T-helper 1 cell (primary cell): ENCODE data around the gene SEC24D.

ENCODE experiments used
- DNase-seq, 5 donors: peaks; one replicate each; pipeline ENCODE4 v3.0.0-alpha.2; 2012 to 2020

The SEC24D gene

GRCh38 chr4:118746251-118746919 lies 89.5 kb downstream of the SEC24D start:
- DNase-seq = no peak

- DNase-seq = no peak
Measured at GRCh38 chr4:118745357-118745756, 90.6 kb downstream of the SEC24D start.

- no peak for DNase-seq
Measured at GRCh38 chr4:118743867-118744266, 92.1 kb downstream of the SEC24D start.

DNA sequence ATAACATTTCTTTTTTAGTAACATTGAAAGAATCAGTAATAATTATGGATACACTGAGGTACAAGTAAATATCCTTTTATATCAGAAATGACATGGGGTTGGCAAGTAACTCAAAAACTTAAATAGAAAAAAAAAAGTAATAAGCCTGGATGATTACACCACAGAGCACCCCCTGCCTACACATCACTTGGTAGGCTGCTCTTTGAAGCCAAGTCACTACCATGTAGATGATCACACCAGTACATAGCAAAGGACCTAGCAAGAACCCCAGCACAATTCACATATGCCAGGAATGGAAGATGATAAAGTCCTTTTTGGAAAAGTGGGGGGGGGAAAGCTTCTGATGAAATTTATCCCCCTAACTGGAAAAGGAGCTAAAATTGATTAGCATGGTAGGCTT lies 93.9 kb downstream of the SEC24D start:
- DNase-seq = no peak

DNA sequence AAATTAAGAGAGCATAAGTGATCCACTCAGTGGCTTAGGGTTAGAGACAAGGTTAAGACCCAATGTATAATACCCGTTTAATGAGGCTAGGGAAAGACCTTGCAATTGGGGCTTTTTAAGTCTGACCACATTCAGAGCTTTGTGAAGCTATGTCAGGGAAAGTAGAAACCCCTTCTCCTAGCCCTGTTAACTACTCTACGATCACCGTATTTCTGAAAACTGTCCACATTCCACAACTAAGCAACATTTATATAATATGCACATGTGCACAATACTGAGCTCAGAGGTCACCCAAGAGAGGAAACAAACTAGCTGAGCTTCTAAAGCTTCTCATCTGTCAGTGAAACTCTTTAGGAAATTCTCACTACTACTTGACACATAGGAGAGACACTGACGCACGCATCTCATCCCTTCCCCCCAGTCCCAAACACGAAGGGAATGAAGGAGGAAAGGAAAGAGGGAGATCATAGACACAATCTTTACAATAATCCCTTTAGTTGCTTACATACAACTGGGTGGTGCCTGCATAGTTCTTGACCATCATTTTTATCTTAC lies 94.5 kb downstream of the SEC24D start:
- no peak for DNase-seq

DNA sequence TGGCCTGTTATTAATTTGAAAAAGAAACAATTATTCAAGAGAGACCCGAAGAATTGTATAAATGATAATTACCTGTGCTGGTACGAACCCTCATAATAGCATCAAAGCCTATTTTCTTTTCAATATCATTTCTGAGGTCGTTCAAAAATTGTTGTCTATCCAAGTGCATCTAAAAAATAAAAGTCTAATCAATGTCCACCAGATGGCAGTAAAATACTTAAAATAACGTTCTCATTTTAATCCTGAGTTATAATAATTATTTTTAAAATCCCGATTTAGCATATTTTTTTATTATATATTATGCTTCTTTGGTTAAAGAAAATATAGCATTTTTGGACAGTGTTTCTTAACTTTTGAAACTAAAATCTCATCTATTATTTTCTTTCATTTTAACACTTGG lies 95.1 kb downstream of the SEC24D start:
- no peak for DNase-seq

DNA sequence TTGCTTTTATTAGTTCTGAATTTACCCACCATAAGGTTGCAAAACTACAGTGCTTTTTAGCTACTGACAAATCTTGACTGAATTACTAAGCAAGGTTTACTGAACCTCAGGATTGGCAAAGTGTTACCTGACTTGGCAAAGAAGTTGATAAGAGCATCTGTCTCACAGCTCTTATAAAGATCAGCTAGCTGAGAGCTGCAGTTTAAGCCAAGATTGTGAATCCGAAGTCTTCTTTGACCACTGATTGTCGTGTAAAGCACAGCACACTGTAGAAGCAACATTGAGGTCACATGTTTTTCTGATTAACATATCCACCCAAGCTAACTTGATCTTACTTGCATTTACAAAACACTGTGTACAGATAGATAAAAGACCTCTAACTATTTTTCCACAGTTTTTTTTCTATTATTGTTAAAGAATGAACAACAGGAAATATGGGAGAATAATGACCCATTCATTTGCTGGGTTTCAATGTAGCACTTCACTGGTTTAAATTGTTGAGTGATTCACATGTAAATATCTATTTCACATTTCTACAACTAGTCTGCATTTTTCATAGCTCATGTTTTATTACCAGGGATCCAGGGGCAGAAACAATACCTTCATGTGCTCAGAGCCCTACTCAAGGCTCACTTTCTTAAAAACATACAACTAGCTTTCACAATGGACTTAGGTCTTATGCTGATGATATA lies 96.8 kb downstream of the SEC24D start:
- DNase-seq = no peak

- DNase-seq = no peak
Measured at GRCh38 chr4:118738090-118738489, 97.8 kb downstream of the SEC24D start.

GRCh38 chr4:118736900-118737299 lies 99.0 kb downstream of the SEC24D start:
- no peak for DNase-seq

DNA sequence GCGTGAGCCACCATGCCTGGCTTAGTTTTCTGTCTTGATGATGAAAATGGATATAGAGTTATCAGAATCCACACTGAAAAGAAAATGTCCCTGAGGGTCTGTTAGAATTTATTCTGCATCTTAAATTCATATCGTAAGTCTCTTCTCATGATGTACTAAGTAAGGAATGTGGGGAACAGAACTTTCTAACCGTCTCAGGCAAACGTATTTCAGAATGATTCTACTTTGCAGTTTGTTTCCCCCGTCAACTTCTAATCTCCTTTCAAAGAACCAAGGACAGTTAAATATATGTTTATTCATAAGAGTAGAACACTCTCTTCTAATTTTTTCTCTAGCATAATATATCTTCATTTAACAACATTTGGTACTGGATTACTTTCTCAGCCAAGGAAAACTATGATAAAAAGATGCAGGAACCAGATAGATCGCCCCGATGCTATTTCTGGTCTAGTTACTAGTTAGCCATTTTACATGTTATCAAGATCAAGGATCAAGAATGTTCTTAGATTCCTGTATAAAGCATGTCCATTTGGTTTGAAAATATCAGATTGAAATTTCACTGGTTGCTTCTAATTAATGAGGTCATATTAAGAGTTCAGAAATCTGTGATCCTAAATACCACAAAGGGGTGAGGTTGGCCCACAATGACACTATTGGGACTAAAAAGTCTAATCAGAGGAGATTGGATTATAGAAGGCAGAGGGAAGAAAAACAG lies 101.3 kb downstream of the SEC24D start:
- DNase-seq = no peak

DNA sequence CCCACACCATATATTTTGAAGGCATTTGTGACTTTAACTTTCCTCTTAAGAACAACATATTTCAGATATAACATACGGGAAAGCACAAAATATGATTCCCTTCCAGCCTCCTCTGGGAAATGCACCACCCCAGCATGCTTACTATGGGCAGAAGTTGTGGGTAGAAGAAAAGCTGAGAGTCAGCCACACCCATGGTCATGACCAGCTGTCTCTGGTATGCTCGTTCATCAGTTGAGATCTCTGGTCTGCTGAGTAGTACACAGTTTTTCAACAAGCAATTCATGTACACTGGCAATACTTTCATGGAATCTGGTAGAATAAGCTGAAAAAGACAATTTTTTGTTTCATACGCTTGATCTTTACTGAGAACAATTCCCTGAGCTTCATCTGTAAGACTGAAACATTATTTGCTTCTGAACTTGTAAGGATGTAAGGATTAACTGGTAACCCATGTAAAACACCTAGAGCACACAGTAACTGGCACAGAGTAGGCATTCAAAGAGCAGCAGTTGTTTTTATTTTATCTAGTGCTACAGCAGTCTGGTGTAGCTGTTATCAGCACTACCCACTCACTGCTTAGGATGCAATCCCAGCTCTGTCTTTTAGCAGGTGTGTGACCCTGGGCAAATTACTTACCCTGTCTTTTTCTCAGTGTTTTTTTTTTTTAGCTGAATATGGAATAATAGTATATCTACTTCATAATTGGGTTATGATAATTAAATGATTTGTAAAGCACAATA lies 103.2 kb downstream of the SEC24D start:
- DNase-seq = no peak

- no peak for DNase-seq
Measured at GRCh38 chr4:118730683-118731082, 105.2 kb downstream of the SEC24D start.

- peak in 2 of 5 donors; percentile 1 to 43 for DNase-seq
Measured at GRCh38 chr4:118729287-118730286, 106.3 kb downstream of the SEC24D start.

- DNase-seq = no peak
Measured at GRCh38 chr4:118727360-118727759, 108.6 kb downstream of the SEC24D start.

DNA sequence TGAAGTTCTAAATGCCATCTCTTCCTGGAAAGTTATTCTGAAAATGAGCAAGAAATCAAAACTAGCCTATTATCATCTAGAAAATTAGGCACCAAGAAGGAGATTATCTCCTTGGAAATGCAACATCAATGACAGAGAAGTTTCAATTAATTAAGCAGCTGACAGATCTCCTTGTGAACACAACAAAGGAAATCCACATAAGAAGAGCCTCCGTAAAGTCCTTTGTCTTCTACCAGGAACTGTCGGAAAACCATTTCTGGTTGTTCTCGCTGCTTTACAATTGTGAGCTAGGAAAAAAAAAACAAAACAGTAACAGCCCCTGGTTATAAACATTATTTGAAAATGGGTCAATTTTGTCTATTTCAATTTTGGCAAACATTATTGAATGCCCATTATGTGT lies 112.6 kb downstream of the SEC24D start:
- DNase-seq = no peak

DNA sequence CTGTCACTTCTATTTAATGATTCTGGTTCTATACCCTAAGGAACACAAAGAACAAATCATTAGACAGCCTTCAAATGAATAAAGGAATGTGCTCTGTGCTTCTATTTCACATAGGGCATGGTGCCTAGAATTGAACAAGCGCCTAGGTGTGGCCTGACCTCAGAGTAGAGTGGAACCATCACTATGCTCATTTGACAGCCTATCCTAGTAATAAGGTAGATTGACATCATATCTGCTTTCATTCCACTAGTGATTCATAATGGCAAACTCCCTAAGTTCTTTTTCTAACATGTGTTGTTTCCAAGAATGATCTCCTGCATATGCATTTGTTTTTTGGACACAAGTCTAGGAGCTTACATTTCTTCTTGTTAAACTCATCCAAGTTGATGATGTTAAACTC lies 114.2 kb downstream of the SEC24D start:
- DNase-seq = no peak

DNA sequence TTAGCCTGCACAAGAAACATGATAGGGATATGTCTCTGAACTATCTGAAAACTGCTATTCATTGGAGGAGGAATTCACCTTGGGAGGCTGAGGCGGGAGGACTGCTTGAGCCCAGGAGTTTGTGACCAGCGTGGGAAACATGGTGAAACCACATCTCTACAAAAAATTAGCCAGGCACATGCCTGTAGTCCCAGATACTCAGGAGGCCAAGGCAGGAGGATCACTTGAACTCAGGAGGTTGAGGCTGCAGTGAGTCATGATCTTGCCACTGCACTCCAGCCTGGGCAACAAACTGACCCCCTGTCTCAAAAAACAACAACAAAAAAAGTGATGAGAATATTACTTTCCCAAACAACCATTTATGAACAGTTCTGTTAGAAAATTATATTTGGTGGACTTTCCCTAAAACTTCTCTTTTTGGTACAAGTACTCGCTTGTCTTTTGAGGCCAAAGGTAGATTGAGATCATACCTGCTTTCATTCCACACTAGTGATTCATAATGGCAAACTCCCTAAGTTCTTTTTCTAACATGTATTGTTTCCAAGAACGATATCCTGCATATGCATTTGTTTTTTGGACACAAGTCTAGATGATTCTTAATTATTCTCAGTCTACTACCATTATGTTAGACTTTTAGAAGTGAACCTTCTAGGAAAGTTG lies 117.3 kb downstream of the SEC24D start:
- no peak for DNase-seq

- DNase-seq = no peak
Measured at GRCh38 chr4:118716304-118716703, 119.6 kb downstream of the SEC24D start.

GRCh38 chr4:118714682-118715081 lies 121.2 kb downstream of the SEC24D start:
- DNase-seq = no peak

DNA sequence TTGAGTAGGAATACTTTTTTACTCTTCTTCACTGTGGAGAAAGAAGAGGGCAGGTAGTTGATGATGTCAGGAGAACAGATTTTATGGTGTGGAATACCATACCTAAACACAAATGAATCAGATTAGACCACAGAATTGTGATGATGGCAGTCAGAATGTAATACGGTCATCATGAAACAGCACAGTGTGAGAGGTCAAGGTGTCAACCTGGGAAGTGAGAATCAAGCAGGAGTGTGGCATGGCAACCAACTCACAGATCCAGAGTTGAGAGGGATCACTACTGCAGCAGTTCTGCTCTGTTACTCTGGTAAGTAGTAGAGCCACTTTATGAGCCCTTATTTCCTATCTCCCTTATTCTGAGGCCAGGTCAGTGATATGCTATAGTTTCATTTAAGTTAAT lies 123.1 kb downstream of the SEC24D start:
- no peak for DNase-seq

DNA sequence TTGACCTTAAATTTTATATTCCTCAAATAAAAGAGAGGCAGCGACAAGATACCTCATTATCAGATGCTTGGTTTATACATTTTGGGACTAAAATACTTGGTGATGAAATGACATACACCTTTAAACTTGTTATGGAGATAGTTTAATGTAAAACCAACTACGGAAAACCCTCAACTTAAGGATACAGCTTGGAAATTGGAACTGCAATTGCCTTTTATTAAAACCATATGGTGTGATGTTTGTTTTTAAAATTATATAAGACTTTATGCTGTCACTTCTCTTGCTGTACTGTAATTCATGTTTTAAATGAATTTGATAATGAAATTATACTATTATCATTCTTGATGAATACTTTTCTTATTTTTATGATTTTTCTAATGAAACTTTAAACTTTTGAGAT lies 124.9 kb downstream of the SEC24D start:
- DNase-seq = no peak
